IMR-90 (cell line): ENCODE results near the gene KRT3. TPM values are rescaled to one million over a fixed set of nuclear protein-coding genes. Genes with fewer than 3 reads are reported as not detected.

Experiments
- ATAC-seq: fragments of 200-7000 bp; cut with Tn5 transposase; 2 replicates; pipeline ENCODE4 v1.9.1; 2020; ENCODE audit warnings: low read depth, mild to moderate bottlenecking, moderate library complexity
- BruUV-seq: library from RNA; stranded (reverse); fragments of 400-500 nt; replicated peaks from 2 replicates; lab custom pipeline; 2021; lab: Mats Ljungman, UMichigan
- CTCF ChIA-PET: fragments of 300-600 bp; formaldehyde crosslinking; extraction: SDS; loops from one replicate; lab custom pipeline; 2021; ENCODE audit warnings: antibody characterized with exemption; lab: Yijun Ruan, JAX
- POLR2A ChIA-PET: fragments of 300-600 bp; sonication (Branson Sonifier 250); formaldehyde crosslinking; loops from one replicate; lab custom pipeline; 2022; ENCODE audit warnings: antibody characterized with exemption; ENCODE audit not compliant: unreplicated experiment; lab: Charles Lee
- DNase-seq: peaks from one replicate; pipeline ENCODE4 v3.0.0; 2013
- H2AFZ ChIP-seq: replicated peaks from 2 replicates; pipeline ENCODE3; 2013; ENCODE audit warnings: low read length, mild to moderate bottlenecking; ENCODE audit not compliant: poor library complexity
- H2AK5ac ChIP-seq: 2 replicates; pipeline ENCODE4 v1.6.1; 2013; ENCODE audit warnings: low read depth, low read length, inconsistent platforms
- H2AK9ac ChIP-seq: replicated peaks from 2 replicates; pipeline ENCODE3; 2013; ENCODE audit warnings: mild to moderate bottlenecking, low read depth, low read length, moderate library complexity; ENCODE audit not compliant: poor library complexity
- H2BK120ac ChIP-seq: 2 replicates; pipeline ENCODE4 v1.6.1; 2013; ENCODE audit warnings: low read depth, low read length, inconsistent platforms
- H2BK15ac ChIP-seq: 3 replicates; pipeline ENCODE4 v1.6.1; 2013; ENCODE audit warnings: low read depth, low read length, inconsistent platforms
- H2BK20ac ChIP-seq: 2 replicates; pipeline ENCODE4 v1.6.1; 2013; ENCODE audit warnings: low read depth, mild to moderate bottlenecking, inconsistent platforms, low read length, moderate library complexity
- H2BK5ac ChIP-seq: 2 replicates; pipeline ENCODE4 v1.6.1; 2013; ENCODE audit warnings: mild to moderate bottlenecking, low read depth, low read length, inconsistent platforms; ENCODE audit not compliant: poor library complexity, severe bottlenecking
- H3K14ac ChIP-seq: replicated peaks from 2 replicates; pipeline ENCODE4 v1.6.1; 2013; ENCODE audit warnings: low read depth, low read length, inconsistent platforms
- H3K18ac ChIP-seq: 2 replicates; pipeline ENCODE4 v1.6.1; 2013; ENCODE audit warnings: low read depth, low read length, control low read depth
- H3K23ac ChIP-seq: 2 replicates; pipeline ENCODE4 v1.6.1; 2013; ENCODE audit warnings: low read depth, low read length, inconsistent platforms
- H3K27ac ChIP-seq: 2 replicates; pipeline ENCODE4 v1.5.1; 2013; ENCODE audit warnings: mild to moderate bottlenecking, control low read depth, low read length; ENCODE audit not compliant: insufficient read depth
- H3K27me3 ChIP-seq: 2 replicates; pipeline ENCODE4 v1.6.1; 2013; ENCODE audit warnings: low read length; ENCODE audit not compliant: control insufficient read depth, insufficient read depth
- H3K36me3 ChIP-seq: 2 replicates; pipeline ENCODE4 v1.6.1; 2013; ENCODE audit warnings: low read length, mixed read lengths; ENCODE audit not compliant: control insufficient read depth, insufficient read depth
- H3K4ac ChIP-seq: 2 replicates; pipeline ENCODE4 v1.6.1; 2013; ENCODE audit warnings: low read depth, low read length, inconsistent platforms
- H3K4me1 ChIP-seq: 2 replicates; pipeline ENCODE4 v1.6.1; 2013; ENCODE audit warnings: low read length, mixed read lengths; ENCODE audit not compliant: control insufficient read depth, insufficient read depth
- H3K4me2 ChIP-seq: 2 replicates; pipeline ENCODE4 v1.6.1; 2013; ENCODE audit warnings: low read depth, mild to moderate bottlenecking, control low read depth, low read length, moderate library complexity
- H3K4me3 ChIP-seq: 2 replicates; pipeline ENCODE4 v1.5.1; 2013; ENCODE audit warnings: low read depth, mild to moderate bottlenecking, control low read depth, low read length, moderate library complexity; ENCODE audit not compliant: insufficient read depth
- H3K56ac ChIP-seq: 2 replicates; pipeline ENCODE4 v1.6.1; 2013; ENCODE audit warnings: low read length, inconsistent platforms; ENCODE audit not compliant: insufficient read depth; ENCODE audit errors: extremely low read depth
- H3K79me1 ChIP-seq, 2 experiments: 2 replicates each; pipeline ENCODE4 v1.6.1; 2013; ENCODE audit warnings: low read length in 2 of 2, inconsistent platforms in 1 of 2, low read depth in 1 of 2
- H3K9ac ChIP-seq: 2 replicates; pipeline ENCODE4 v1.6.1; 2013; ENCODE audit warnings: low read depth, low read length, control low read depth
- H3K9me1 ChIP-seq: 2 replicates; pipeline ENCODE4 v1.6.1; 2013; ENCODE audit warnings: low read length, inconsistent platforms; ENCODE audit not compliant: insufficient read depth
- H3K9me3 ChIP-seq: 2 replicates; pipeline ENCODE4 v1.6.1; 2013; ENCODE audit warnings: low read length; ENCODE audit not compliant: control insufficient read depth, insufficient read depth
- H4K20me1 ChIP-seq: 2 replicates; pipeline ENCODE4 v1.6.1; 2013; ENCODE audit warnings: low read length, inconsistent platforms; ENCODE audit not compliant: insufficient read depth
- H4K5ac ChIP-seq: 2 replicates; pipeline ENCODE4 v1.6.1; 2013; ENCODE audit warnings: mild to moderate bottlenecking, low read depth, low read length, control low read depth
- H4K8ac ChIP-seq, 2 experiments: 2 replicates each; pipeline ENCODE4 v1.6.1; 2013; ENCODE audit warnings: low read depth in 2 of 2, low read length in 2 of 2, control low read depth in 1 of 2, inconsistent platforms in 1 of 2
- H4K91ac ChIP-seq: 2 replicates; pipeline ENCODE4 v1.6.1; 2013; ENCODE audit warnings: low read depth, low read length, inconsistent platforms; ENCODE audit not compliant: insufficient read depth
- CHD1 ChIP-seq: IDR thresholded peaks from 2 replicates; pipeline ENCODE4 v1.6.1; 2012; ENCODE audit warnings: low read depth, low read length, improper control_type of control experiment
- MAFK ChIP-seq: IDR thresholded peaks from 2 replicates; pipeline ENCODE4 v1.6.1; 2012; ENCODE audit warnings: low read depth, low read length, improper control_type of control experiment
- RAD21 ChIP-seq: IDR thresholded peaks from 2 replicates; pipeline ENCODE4 v1.6.1; 2012; ENCODE audit warnings: low read length, improper control_type of control experiment
- WGBS, 2 experiments: methylation state at CpG; one replicate each; pipeline versions ENCODE4 v1.1.5 to v1.1.7; 2013; ENCODE audit warnings: missing lambda C conversion rate in 2 of 2; ENCODE audit not compliant: insufficient read length in 1 of 2; ENCODE audit errors: extremely low coverage in 2 of 2; 5-methylcytosine and 5-hydroxymethylcytosine counted together
- dilution Hi-C: fragments of 300-500 bp; cut with HindIII; formaldehyde crosslinking; loops from one replicate; pipeline ENCODE4 v1.14.3; 2018; ENCODE audit warnings: low sequenced_read_pairs; ENCODE audit not compliant: unreplicated experiment
- in situ Hi-C: fragments of 300-500 bp; cut with MboI; formaldehyde crosslinking; loops from 3 replicates; pipeline ENCODE4 v1.14.3; 2019; ENCODE audit warnings: low sequenced_read_pairs, inconsistent platforms, mixed read lengths
- intact Hi-C: fragments of 100-400 bp; cut with micrococcal nuclease; formaldehyde crosslinking; loops from 2 replicates; pipeline ENCODE4 v1.10.0; 2022
- polyA plus RNA-seq, 3 experiments: library from polyadenylated mRNA; depleted of rRNA; stranded (reverse); fragments of >200 nt; gene quantifications; 2 replicates each; pipeline ENCODE4 v1.2.3, GENCODE V29; 2012; ENCODE audit warnings: low replicate concordance in 1 of 3
- total RNA-seq: library from RNA; depleted of rRNA; stranded (reverse); fragments of >200 nt; gene quantifications from 2 replicates; pipeline ENCODE4 v1.2.3, GENCODE V29; 2012
- TF ChIP-seq, protein P1 (sequence below): fragments of 150-350 bp; IDR thresholded peaks from 2 replicates; pipeline ENCODE4 v1.6.1; 2016; ENCODE audit warnings: low read depth, mild to moderate bottlenecking, low read length, moderate library complexity, borderline replicate concordance
- TF ChIP-seq, protein P2 (sequence below): conservative IDR thresholded peaks from 2 replicates; pipeline ENCODE4 v1.5.1; 2012; ENCODE audit warnings: mild to moderate bottlenecking, low read depth, low read length, improper control_type of control experiment

Gene KRT3
- total and polyA plus RNA-seq, 2 of the 4 experiments (the other 2 are of a cell fraction) = not detected

DNA sequence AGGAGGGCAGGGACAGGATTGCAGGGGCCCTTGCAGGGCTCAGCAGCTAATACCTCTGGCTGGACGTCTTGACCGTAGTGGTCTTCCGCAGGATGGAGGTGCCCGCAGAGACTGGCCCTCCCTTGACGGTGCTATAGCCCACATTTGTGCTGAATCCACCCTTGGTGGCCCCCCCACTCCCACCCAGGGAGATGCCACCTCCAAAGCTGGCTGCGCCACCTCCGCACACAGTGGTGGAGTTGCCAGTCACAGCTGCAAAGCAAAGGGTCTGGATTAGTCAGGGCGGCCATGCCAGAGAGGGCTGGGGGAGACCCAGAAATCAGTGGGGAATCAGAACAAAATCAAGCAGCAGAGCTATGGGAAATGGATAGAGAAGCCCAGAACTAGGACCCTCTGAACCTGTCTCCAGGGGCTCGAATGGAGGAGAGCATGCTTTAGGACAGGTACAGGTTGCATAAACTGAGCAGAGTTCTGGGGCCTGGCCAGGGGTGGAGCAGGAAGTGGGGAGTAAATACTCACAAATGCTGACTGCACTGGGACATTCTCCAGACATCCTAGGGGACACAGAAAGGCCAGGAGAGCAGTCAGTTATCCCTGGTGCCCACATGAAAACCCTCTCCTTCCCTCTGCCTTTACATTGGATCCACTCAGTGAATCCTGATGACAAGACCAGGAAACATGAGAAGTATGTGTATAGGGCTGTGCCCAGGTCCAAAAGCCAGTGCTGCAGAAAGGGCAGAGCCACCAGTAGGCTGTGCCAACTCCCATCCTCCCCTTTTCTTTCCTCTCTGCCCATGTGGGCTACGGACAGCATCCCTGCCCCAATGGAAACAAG is 26.1 kb upstream of the KRT3 start (continued):
- TF ChIP-seq, protein P1, sequence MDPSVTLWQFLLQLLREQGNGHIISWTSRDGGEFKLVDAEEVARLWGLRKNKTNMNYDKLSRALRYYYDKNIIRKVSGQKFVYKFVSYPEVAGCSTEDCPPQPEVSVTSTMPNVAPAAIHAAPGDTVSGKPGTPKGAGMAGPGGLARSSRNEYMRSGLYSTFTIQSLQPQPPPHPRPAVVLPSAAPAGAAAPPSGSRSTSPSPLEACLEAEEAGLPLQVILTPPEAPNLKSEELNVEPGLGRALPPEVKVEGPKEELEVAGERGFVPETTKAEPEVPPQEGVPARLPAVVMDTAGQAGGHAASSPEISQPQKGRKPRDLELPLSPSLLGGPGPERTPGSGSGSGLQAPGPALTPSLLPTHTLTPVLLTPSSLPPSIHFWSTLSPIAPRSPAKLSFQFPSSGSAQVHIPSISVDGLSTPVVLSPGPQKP = no peak
- no peak for TF ChIP-seq RAD21

GRCh38 chr12:52821071-52821730 is 25.3 kb upstream of the KRT3 start:
- no peaks in the 10 kb centered on the region; the same call in 1 of the 2 replicates for H4K20me1 ChIP-seq
- in situ Hi-C loops = no loop called here
- CTCF ChIA-PET = no interaction called here

More at GRCh38 chr12:52821071-52821730, 25.3 kb upstream of the KRT3 start:
- H3K9me1 ChIP-seq = no peaks in the 10 kb centered on the region; the same call in 1 of the 2 replicates
- dilution Hi-C loops = no loop called here
- DNase-seq = no peak
- no TSS peak for BruUV-seq
- no peak overlapping the region for H2BK120ac ChIP-seq
- ATAC-seq = no peak
- 65% methylated on average over 2 of the region's 4 CpGs; no CpG with 5 or more reads in 1 of the 2 experiments for WGBS, 2 experiments
- no peak overlapping the region for H3K4ac ChIP-seq
- no peak overlapping the region for H2AFZ ChIP-seq
- H2BK5ac ChIP-seq = no peak overlapping the region
- H3K4me1 ChIP-seq = no peaks in the 10 kb centered on the region
- H3K56ac ChIP-seq = no peak overlapping the region
- no peak overlapping the region for H4K91ac ChIP-seq
- H2BK20ac ChIP-seq = no peak overlapping the region
- H3K18ac ChIP-seq = no peak overlapping the region
- H3K4me3 ChIP-seq = no peak overlapping the region
- H3K9me3 ChIP-seq = no peaks in the 10 kb centered on the region
- POLR2A ChIA-PET = no interaction called here
- H2AK9ac ChIP-seq = peak overlapping the region; percentile 9
- H3K4me2 ChIP-seq = no peak overlapping the region
- H2BK15ac ChIP-seq = no peak overlapping the region
- no peak overlapping the region for H3K27ac ChIP-seq
- H3K36me3 ChIP-seq = no peaks in the 10 kb centered on the region
- TF ChIP-seq MAFK (no peak), RAD21 (no peak), CHD1 (no peak)
- TF ChIP-seq, protein P2, sequence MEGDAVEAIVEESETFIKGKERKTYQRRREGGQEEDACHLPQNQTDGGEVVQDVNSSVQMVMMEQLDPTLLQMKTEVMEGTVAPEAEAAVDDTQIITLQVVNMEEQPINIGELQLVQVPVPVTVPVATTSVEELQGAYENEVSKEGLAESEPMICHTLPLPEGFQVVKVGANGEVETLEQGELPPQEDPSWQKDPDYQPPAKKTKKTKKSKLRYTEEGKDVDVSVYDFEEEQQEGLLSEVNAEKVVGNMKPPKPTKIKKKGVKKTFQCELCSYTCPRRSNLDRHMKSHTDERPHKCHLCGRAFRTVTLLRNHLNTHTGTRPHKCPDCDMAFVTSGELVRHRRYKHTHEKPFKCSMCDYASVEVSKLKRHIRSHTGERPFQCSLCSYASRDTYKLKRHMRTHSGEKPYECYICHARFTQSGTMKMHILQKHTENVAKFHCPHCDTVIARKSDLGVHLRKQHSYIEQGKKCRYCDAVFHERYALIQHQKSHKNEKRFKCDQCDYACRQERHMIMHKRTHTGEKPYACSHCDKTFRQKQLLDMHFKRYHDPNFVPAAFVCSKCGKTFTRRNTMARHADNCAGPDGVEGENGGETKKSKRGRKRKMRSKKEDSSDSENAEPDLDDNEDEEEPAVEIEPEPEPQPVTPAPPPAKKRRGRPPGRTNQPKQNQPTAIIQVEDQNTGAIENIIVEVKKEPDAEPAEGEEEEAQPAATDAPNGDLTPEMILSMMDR = no peak
- H4K5ac ChIP-seq = no peak overlapping the region
- intact Hi-C loops = no loop called here
- H3K23ac ChIP-seq = no peak overlapping the region
- no peak overlapping the region for H3K14ac ChIP-seq
- H3K27me3 ChIP-seq = peaks cover 45% of the 10 kb centered on the region
- no peak overlapping the region for H2AK5ac ChIP-seq
- H3K79me1 ChIP-seq = no peaks in the 10 kb centered on the region
- no peak overlapping the region for H4K8ac ChIP-seq
- no peak overlapping the region for H3K9ac ChIP-seq
